Measurements from ENCODE around the gene TMIGD2.

GRCh38 chr19:4334929-4335570, 32.9 kb upstream of the TMIGD2 start:
- TF ChIP-seq CTCF (IDR thresholded peaks at IDR 0.05) = no peak
- TF ChIP-seq POLR2A (IDR thresholded peaks at IDR 0.05) = no peak

Measured in breast epithelium (tissue), 3 donors.